Brain microvascular endothelial cell (primary cell): Measurements from ENCODE around the gene ADARB1.

Experiments
- DNase-seq: peaks from one replicate; pipeline ENCODE4 v3.0.0-alpha.2; 2020
- H3K27ac ChIP-seq: fragments of 250-450 bp; sonication (Bioruptor Pico); 2 replicates; pipeline ENCODE4 v1.5.1; 2020; ENCODE audit warnings: mild to moderate bottlenecking, moderate library complexity
- H3K27me3 ChIP-seq: fragments of 250-450 bp; sonication (Bioruptor Pico); replicated peaks from 2 replicates; pipeline ENCODE4 v1.5.1; 2020; ENCODE audit warnings: mild to moderate bottlenecking
- H3K36me3 ChIP-seq: fragments of 250-450 bp; sonication (Bioruptor Pico); replicated peaks from 2 replicates; pipeline ENCODE4 v1.5.1; 2020; ENCODE audit warnings: mild to moderate bottlenecking
- H3K4me3 ChIP-seq: 2 replicates; pipeline ENCODE4 v1.5.1; 2011; ENCODE audit warnings: low read depth, mild to moderate bottlenecking, control low read depth, low read length, moderate library complexity
- in situ Hi-C: cut with HindIII; loops from 2 replicates; pipeline ENCODE4 v1.10.0; 2017; ENCODE audit warnings: low sequenced_read_pairs, low pct_ligation_motif_present
- TF ChIP-seq, protein P1 (sequence below): IDR thresholded peaks from 2 replicates; pipeline ENCODE4 v1.5.1; 2011; ENCODE audit warnings: low read depth, mild to moderate bottlenecking, moderate library complexity, low read length, control low read depth, inconsistent platforms; ENCODE audit errors: missing control alignments

ADARB1 gene

DNA sequence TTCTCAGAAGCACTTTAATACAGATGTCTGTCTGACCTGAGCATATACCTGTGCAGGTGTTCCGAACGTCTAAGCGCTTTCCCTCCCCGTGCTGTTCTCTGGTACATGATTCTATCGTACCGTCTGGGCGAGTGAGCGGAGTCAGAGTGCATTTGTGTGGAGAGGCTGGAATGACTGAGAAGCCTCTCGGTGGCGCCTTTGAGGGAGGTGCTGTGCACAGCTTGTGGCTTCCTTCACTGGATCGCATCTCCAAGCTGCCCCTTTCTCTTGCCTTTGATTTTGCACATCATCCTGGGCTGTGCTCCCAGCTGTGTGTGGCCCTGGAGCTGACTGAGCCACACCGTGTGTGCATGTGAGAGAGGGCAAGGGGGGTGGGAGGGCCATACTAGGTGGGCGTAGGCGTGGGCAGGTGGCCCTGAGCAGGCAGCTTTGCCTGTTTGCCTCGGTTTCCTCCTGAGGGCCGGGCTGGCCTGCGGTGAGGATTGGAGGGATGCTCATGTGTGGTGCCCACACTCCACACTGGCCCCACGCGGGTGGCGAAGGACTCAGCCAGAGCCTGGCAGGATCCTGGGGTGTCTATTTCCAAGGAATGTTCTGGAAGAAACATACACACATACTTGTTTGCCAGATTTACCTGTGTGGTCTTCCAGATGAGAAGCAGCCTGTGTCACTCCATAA, 105.3 kb downstream of the ADARB1 start:
- TF ChIP-seq, protein P1, sequence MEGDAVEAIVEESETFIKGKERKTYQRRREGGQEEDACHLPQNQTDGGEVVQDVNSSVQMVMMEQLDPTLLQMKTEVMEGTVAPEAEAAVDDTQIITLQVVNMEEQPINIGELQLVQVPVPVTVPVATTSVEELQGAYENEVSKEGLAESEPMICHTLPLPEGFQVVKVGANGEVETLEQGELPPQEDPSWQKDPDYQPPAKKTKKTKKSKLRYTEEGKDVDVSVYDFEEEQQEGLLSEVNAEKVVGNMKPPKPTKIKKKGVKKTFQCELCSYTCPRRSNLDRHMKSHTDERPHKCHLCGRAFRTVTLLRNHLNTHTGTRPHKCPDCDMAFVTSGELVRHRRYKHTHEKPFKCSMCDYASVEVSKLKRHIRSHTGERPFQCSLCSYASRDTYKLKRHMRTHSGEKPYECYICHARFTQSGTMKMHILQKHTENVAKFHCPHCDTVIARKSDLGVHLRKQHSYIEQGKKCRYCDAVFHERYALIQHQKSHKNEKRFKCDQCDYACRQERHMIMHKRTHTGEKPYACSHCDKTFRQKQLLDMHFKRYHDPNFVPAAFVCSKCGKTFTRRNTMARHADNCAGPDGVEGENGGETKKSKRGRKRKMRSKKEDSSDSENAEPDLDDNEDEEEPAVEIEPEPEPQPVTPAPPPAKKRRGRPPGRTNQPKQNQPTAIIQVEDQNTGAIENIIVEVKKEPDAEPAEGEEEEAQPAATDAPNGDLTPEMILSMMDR, result no peak
- peaks cover 60% of the 10 kb centered on the region for H3K36me3 ChIP-seq
- no peak overlapping the region for H3K27ac ChIP-seq
- DNase-seq, result no peak
- no peaks in the 10 kb centered on the region for H3K27me3 ChIP-seq
- H3K4me3 ChIP-seq, result no peak overlapping the region
- in situ Hi-C loops, result no loop called here

DNA sequence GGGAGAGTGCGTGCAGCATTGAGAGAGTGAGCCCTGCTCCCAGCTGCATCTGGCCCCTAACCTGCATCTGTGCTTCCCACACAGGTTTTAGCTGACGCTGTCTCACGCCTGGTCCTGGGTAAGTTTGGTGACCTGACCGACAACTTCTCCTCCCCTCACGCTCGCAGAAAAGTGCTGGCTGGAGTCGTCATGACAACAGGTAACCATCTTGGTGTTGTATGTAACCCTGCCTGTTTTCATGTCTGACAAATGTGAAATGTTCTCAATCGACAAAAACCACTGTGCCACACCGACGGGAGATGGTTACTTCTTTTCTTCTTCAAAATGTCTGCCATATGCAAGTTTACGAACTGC, 105.8 kb downstream of the ADARB1 start:
- H3K4me3 ChIP-seq, result no peak overlapping the region
- in situ Hi-C loops, result no loop called here
- peaks cover 65% of the 10 kb centered on the region for H3K36me3 ChIP-seq
- TF ChIP-seq, protein P1, result no peak
- DNase-seq, result no peak
- no peaks in the 10 kb centered on the region for H3K27me3 ChIP-seq
- no peak overlapping the region for H3K27ac ChIP-seq

DNA sequence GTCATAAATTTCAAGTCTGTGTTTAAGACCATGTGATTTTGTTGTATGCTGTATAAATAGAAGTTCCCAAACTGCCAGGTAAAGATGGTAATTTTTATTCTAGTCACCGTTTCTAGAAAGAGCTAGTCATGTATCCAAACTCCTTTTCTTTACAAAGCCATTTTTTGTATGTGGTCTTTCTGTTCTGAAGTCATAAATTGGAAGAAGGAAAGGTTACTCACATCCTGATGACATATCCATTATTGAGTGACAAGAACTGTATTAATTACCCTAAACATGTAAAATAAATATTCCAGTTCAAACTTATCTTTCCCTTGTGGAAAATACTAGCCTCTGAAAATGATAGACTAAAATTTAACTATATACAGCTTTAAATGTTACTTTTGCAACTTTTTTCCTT, 108.6 kb downstream of the ADARB1 start:
- in situ Hi-C loops, result no loop called here
- Histone ChIP-seq H3K4me3 (no peak overlapping the region), H3K36me3 (peaks cover 76% of the 10 kb centered on the region), H3K27ac (no peak overlapping the region), H3K27me3 (no peaks in the 10 kb centered on the region)
- no peak for DNase-seq
- TF ChIP-seq, protein P1, result no peak

DNA sequence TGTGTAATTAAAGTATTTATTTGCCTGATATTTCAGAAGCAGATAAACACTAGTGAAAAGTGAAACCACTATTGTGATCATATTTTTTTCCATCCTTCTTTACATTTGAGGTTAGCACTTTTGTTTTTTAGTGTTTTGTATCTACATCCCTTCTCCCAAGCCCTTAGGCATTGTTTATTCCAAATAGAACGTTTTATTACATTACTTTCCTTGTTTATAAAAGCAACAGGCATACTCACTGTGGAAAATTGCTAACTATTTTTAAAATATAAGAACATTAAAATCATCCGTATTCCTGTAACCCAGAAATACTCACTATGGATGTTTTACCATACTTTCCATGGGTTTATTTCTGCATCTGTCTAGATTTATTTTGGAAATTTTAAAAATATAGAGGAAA, 109.5 kb downstream of the ADARB1 start:
- Histone ChIP-seq H3K4me3 (no peak overlapping the region), H3K27ac (no peak overlapping the region), H3K36me3 (peaks cover 76% of the 10 kb centered on the region), H3K27me3 (no peaks in the 10 kb centered on the region)
- no peak for DNase-seq
- TF ChIP-seq, protein P1, result no peak
- in situ Hi-C loops, result no loop called here

- Histone ChIP-seq H3K36me3 (peaks cover 71% of the 10 kb centered on the region), H3K27me3 (no peaks in the 10 kb centered on the region), H3K4me3 (no peak overlapping the region), H3K27ac (no peak overlapping the region)
- DNase-seq, result no peak
- TF ChIP-seq, protein P1, result no peak
- in situ Hi-C loops, result no loop called here
Observed at GRCh38 chr21:45184869-45185268, 110.5 kb downstream of the ADARB1 start.

GRCh38 chr21:45186709-45187108, 112.3 kb downstream of the ADARB1 start:
- peaks cover 62% of the 10 kb centered on the region for H3K36me3 ChIP-seq
- TF ChIP-seq, protein P1, result no peak
- no peak overlapping the region for H3K4me3 ChIP-seq
- H3K27ac ChIP-seq, result no peak overlapping the region
- in situ Hi-C loops, result no loop called here
- no peak for DNase-seq
- no peaks in the 10 kb centered on the region for H3K27me3 ChIP-seq
